Inflammatory macrophage (primary cell): Measurements from ENCODE around the gene BTF3L4.
A peak's percentile ranks its signal among the peaks of the same experiment; 100 is the strongest.
"Not testable (repeated sequence)": the region's sequence is repeated elsewhere in the genome, so short reads cannot be mapped to it uniquely, and the experiment has no call there.

ENCODE experiments used
- DNase-seq, 2 donors: peaks; one replicate each; pipeline ENCODE4 v3.0.0-alpha.2; 2020 to 2022
- total RNA-seq, 18 experiments: gene quantifications; one replicate each; lab custom pipeline; 2026; ENCODE audit warnings: mixed read lengths in 6 of 18, inconsistent platforms in 2 of 18; lab: John Stamatoyannopoulos, UW

BTF3L4 gene
- total RNA-seq = 19.8 to 84.8 (median 50.5) reads per million in 18 experiments

DNA sequence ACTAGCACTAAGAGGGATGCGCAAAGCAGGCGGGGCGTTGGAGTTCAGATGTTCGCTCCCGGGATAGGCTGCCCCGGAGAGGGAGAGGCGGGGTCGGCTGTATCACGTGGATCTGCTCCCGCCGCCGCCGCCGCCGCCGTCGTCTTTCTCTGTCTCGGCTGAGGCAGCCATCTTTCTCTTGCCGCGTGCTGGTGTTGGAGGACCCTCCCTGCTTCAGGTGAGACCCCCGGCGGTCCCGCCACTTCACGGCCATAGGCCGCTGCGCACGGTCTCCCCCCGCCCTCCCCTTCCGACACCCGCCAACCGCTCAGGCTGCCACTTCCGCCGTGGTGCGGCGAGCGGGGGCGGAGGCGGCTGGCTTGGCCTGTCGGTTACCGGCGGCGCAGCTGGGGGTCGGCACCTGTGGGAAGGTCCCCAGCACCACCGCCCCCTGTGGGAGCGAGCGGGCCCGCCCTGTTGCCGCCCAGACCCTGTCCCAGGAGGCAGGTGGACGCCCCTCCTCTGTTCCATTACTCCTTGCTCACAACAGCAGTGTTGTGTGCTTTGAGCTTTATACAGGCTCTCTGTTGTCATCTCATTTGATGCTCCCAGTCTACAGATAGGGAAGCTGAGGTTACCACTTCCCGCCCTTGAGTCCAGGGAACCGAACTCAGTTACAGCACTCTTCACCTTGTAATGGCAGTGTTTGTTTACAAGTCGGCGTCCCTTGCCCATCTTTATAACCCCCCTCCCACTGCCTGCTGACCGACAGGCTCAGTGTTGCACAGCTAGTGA lies at the start of gene BTF3L4:
BTF3L4 (plus strand) TSS at position 133 of the 774 bp plus-strand sequence. CDS start 3,553 bp downstream, outside the sequence.
- DNase-seq = peak; percentile 89 to 93

DNA sequence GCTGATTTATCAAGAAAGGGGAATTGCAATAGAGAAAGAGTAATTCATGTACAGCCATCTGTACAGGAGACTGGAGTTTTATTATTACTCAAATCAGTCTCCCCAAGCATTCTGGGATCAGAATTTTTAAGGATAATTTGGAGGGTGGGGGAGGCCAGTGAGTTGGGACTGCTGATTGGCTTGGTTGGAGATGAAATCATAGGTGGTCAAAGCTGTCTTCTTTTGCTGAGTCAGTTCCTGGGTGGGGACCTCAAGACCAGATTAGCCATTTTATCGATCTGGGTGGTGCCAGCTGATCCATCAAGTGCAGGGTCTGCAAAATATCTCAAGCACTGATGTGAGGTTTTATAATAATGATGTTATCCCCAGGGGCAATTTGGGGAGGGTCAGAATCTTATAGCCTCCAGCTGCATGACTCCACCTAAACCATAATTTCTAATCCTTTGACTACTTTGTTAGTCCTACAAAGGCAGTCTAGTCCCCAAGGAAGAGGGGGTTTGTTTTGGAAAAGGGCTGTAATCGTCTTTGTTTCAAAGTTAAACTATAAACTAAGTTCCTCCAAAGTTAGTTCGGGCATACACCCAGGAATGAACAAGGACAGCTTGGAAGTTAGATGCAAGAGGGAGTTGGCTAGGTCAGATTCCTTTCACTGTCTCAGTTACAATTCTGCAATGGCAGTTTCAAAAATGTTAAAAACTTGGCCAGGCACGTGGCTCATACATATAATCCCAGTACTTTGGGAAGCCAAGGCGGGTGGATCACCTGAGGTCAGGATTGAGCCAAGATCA lies 48.7 kb upstream of the BTF3L4 start:
- no peak for DNase-seq

DNA sequence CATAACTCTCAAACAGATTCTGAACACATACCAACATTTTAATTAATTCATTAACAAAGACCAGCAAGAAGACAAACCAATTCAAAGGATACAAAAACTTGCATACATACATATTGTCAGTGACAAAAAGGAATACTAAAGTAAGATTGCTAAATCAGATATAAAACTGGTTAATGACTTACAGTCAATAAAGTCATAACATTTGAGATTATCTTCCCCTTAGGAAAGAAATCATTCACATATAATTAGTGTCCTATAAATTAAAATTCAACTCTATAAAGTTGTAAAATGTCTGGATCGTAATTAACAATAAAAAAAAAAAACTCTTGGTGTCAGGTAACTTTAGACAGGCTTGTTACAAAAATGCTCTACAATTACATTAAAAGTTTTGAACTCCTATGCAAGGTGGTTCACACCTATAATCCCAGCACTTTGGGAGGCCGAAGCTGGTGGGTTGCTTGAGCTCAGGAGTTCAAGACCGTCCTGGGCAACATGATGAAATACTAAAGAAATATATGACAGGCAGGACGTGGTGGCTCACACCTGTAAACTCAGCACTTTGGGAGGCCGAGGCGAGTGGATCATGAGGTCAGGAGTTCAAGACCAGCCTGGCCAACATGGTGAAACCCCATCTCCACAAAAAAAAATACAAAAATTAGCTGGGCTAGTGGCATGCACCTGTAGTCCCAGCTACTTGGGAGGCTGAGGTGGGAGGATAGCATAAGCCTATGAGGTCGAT lies 47.9 kb upstream of the BTF3L4 start:
- no peak for DNase-seq

DNA sequence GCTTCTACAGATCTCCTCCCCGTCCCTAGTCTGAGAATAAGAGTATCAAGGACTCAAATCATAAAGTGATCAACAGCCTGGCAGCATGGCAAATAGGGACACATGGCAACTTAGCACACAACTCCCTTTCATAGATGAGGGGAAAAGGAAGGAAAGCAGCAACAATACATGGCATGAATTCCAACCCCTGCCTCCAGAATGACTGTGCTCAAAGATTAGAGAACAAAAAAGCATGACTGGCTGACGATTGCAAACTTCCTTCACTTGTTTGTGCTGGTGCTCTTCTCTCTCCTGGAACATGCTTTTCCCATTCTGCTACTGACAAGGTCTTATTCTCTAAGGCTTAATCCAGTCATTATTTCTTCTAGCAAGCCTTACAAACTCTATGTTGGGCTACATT lies 34.0 kb upstream of the BTF3L4 start:
- no peak for DNase-seq

DNA sequence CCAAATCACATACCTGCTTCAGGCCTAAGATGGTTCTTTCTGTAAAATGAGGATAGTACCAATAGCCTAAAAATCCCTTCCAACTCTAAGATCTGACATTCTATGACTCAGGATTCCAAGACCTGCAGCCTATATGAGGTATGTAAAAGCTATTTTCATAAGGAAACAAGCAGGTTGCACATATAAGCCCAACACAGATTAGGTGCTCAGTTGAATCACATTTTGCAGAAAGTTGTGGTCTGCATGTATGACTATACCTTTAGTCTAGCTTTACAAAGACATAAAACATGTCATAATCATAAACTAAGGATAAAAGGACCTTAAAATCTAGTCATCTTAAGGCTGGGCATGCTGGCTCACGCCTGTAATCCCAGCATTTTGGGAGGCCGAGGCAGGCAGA lies 29.8 kb upstream of the BTF3L4 start:
- DNase-seq = no peak

DNA sequence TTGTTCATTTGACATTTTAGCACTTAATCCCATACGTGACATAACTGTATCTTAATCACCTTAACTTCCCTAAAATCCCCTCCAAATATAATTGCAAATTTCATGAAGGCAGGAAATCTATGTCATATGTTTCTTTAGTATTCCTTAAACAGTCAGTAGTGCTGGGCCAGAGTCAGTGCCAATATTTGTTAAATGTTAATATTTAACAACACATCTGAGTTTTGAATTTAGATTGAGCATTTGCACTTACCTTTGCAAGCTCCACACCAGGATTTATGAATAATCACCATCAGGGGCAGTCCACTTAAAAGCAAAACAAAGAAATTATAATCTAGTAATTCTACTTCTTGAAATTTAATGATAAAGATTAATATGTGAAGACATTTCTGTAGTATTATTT lies 27.8 kb upstream of the BTF3L4 start:
- DNase-seq = peak in 1 of 2 donors; percentile 13

DNA sequence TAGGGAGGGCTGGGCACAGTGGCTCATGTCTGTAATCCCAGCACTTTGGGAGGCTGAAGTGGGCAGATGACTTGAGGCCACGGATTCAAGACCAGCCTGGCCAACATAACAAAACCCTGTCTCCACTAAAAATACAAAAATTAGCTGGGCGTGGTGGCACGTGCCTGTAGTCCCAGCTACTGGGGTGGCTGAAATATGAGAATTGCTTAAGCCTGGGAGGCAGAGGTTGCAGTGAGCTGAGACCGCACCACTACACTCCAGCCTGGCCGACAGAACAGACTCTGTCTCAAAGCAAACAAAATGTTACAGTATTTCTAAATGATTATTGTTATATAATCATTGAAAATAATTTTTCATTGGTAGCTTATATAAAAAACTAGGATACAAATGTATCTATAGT lies 27.3 kb upstream of the BTF3L4 start:
- DNase-seq = not testable (repeated sequence)

DNA sequence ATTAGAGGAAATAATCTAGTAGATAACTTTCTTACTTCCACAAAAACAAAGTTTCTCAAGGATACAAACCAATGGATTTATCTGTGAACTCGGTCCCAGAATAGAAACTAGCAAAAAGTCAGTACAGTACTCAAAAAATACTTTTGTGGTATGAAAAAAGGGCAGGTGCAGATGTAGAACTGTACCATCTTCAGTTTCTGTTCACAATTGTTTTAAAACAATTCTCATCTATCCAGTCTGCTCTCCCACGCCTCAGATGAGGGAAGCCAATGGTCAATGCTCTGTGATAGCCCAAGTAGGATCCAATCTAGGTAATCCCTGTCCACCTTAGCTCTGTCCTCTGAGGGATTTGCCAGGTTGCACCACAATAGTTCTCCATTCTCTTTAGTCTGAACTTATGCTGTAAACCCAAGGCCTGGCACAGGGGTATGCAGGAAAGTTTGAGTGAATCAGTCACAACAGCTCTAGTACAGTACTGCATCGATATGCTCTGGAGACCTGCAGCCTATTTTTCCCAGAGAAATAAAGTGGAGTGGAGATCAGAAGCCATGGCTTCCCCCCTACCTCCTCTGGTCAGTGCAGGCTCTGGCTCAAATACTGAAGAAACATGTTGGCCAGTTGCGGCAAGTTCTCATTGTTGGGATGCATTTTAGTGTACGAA lies 23.8 kb upstream of the BTF3L4 start:
- no peak for DNase-seq

DNA sequence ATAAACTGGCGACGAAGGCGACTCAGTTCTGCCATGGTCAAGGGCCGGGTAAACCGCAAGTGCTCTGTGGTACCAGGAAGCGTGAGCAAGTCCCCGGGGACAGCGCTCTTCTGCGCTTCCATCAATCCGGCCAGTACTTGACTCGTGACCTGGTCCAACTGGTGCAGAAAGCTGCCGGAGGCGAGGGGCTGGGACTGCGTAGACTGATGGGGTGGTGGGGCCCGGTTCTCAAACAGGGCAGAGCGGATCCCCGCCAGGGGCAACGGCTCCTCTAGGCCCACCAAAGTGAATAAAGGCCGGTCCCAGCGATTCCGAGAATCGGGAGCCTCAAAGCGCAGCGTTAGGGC lies 23.3 kb upstream of the BTF3L4 start:
- DNase-seq = peak; percentile 8 to 24

DNA sequence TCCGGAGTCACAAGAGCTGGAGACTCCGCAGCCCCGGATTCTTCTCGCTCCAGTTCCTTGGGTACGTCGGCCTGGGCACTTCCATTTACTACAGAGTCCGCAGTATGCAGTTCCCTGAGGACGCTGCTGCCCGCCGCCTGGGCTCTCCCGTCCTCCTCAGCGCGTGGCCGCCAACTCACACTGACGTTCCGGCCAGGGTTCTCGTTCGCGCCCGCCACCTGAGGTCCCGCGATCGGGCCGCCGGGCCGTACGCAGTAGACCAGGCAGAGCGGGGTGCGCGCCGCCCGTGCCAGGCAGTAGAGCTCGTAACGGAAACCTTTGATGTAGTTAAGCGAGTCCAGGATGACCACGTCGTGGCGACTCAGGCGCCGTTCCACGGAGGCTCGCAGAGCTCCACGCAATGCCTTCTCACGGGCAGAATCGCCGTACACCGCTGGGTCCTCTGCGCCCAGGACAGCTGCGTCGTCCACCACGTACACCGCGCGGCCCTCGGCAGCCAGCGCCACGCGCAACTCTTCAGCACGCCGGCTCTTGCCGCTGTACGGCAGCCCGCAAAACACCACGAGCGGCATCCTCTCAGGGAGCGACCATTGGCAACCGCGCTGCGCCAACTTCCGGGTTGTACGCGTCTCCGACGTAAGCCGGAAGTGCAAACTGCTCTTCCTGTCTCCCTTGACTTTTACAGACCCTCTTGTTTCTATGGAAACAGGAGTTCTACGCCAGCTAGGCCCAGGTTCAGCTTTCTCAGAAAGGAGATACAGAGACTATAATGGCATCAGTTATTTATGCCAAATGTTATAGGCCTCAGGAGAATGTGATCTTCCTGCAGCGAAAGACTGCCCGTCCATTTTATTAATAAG lies 22.7 kb upstream of the BTF3L4 start, which contains the start of gene KTI12:
KTI12 (minus strand) TSS at position 621 of the 860 bp plus-strand sequence; CDS start at position 572, 49 bp downstream.
- DNase-seq = peak; percentile 86 to 92

DNA sequence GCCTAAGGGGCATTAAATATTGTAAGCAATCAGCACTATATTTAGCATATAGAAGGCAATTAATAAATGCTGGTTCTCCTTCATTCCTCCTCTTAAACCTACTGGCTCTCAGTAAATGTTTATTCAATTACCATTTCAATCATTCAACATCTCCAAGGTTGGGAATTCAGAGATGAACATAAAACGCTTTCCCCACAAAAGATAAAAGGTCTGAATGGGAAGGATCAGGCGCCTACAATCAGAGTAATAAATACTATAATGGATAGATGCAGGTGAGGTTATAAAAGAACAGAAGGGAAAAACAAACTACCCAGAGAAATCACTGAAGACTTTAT lies 22.1 kb upstream of the BTF3L4 start:
- DNase-seq = no peak

DNA sequence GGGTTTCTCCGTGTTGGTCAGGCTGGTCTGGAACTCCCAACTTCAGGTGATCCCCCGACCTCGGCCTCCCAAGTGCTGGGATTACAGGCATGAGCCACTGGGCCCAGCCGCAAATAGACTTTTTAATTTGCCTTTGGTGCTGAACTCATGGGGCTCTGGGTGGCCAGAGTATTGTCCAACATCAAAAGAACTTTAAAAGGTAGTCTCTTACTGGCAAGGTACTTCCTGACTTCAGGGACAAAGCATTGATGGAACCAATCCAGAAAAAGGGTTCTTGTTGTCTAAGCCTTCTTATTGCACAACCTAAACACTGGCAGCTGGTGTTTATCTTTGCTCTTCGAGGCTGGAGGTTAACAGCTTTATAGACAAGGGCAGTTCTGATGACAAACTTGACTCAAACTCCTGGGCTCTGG lies 18.7 kb upstream of the BTF3L4 start:
- DNase-seq = no peak

DNA sequence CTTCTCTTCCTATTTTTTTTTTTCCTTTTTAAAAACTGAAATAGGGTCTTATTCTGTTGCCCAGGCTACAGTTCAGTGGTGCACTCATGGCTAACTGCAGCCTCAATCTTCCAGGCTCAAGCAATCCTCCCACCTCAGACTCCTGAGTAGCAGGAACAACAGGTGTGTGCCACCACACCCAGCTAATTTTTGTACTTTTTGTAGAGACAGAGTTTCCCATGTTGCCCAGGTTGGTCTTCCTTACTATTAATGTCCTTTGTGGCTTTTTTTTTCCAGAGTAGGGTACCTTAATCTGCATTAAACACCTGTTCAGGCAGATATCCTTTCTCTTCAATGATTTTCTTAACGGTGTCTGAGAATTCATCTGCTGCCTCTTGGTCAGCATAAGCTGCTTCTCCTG lies 18.2 kb upstream of the BTF3L4 start:
- no peak for DNase-seq

DNA sequence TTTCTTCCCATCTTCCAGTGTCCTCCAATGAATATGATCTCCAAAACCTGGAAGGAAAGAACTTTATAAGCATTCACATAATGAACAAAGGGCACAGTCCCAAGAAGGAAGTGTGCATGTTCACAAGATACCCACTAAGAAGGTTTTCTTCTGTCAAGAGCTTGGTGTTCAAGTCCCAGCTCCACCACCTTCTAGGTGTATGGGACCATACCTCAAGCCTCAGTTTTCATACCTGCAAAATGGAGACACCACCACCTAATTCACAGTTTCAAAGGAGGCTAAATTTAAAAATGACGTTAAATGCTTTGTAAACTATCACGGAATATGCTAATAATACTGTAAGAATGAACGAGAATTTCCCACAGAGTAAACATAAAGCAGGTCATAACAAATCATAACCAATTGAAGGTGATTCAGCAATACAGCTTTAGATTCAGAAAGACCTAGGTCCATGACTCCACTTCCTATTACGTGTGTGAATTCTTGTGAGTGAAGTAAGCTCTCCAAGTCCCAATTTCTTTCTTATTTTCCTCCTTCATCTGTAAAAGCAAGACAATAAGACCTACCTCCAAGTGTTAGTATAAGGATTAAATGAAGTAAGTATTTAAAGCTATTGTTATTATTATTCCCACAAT lies 14.4 kb upstream of the BTF3L4 start:
- no peak for DNase-seq

DNA sequence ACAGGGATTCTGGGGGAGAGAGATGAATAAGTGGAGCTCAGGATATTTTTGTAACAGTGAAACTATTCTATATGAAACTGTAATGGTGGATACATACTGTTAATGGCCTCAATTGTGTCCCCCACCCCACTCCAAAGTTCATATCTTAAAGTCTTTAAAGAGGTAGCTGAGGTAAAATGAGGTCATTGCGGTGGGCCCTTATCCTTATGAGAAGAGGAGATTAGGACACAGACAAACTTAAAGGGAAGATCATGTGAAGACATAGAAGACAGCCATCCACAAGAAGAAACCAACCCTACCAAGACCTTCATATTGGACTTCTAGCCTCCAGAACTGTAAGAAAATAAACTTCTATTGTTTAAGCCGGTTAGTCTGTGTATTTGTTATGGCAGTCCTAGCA lies 10.9 kb upstream of the BTF3L4 start:
- no peak for DNase-seq

DNA sequence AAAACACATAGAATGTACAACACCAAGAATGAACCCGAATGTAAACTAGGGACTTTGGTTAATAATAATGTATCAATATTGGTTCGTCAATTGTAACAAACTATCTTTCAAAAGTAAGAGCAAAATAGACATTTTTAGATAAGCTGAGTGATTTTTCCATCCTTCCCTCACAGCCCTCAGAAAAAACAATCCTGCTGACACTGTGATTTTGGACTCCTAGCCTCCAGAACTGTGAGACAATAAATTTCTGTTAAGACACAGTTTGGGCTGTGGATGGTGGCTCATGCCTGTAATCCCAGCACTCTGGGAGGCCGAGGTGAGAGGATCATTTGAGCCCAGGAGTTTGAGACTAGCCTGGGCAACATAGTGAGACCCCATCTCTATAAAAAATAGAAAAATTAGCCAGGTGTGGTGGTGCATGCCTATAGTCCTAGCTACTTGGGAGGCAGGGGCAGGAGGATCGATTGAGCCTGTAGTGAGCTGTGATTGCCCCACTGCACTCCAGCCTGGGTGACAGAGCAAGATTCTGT lies 10.4 kb upstream of the BTF3L4 start:
- not testable (repeated sequence) for DNase-seq

DNA sequence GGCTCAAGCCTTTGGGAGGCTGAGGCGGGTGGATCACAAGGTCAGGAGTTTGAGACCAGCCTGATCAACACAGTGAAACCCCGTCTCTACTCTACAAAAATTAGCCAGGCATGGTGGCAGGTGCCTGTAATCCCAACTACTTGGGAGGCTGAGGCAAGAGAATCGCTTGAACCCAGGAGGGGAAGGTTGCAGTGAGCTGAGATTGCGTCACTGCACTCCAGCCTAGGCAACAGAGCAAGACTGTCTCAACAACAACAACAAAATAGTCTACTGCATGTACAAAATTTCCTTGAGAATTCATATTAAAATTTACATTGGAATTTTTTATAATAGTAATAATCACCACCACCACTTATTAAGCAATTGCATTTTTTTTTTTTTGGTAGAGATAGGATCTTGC lies 6.8 kb upstream of the BTF3L4 start:
- not testable (repeated sequence) for DNase-seq

DNA sequence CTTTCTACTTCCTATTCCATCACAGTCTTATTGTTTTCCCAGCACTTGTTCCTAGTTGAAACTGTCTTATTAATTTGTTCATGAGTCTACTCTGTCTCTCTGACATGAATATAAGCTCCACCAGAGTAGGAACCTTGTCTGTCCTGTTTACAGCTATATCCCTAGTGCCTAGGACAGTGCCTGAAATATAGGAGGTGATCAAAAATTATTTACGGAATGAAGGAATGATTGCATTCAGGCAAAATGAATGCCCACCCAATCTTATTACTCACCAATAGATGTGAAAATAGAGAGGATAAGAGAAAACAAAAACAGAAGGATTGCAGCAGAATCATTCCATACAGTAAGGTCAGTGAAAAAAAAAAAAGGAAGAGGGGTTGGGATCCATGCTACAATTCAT lies 2.2 kb upstream of the BTF3L4 start:
- no peak for DNase-seq

DNA sequence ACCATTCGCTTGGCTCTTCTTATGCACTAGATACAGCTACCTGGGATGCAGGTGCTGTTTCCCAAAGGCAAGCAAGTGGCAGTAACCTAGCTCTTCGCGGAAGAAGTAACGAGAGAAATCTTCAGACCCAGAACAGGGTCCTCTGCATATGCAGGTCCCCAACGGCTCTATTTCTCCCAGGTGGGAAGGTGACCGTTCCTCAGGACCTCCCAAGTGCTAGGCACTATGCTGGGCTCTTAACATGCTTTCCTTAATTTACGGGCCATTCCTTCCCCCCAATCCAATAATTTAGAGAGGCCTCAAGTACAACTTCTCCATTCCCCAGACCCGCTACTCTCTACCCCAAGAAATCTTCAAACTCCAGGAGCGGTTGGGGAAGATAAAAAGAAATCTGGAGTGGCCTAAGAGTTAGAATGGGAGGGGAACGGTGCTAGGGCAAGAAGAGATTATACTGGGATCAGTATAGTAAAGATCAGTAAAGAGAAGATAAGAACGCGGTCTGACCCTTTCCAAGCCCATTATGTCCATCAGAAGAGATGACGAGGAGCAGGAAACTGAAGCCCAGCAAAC lies 1.5 kb upstream of the BTF3L4 start:
- DNase-seq = no peak

DNA sequence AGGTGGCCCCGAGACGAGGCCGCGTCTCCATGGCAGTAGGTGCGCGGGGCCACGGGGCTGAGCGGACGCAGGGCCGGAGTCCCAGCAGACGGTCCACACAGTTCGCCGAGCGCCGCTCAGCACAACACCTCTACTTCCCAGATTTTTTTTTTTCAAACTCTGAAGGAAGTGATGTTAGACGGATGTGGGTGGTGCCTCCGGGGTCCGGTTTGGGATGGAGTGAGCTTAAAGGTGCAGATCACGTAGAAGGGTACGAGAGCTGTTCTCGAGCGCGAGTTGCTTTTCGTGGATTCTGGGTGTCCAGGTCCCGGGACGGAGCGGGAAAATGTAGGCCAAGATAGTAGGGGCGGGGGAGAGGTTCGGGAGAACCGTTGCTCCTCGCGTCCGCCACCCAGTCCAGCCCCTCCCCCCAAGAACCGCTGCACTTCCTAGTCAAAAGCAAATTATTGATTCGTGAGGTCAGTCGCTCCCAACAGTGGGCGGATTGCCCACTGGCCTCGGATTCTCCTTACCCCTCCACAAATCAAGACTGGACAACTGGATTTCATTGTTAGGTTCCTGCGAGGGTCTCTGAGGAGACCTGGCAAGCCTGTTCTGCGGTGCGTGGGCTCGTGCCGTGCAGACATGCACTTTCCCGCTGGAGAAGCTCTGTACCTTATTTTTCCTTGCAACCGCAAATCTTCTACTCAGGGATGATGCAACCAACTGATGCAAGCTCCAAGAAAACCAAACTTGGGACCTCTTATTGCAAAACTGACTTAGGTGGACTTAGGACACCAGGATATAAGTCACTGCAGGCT lies 829 bp upstream of the BTF3L4 start, which contains the start of gene TXNDC12:
TXNDC12 (minus strand) TSS at position 126 of the 800 bp plus-strand sequence; CDS start at position 31, 95 bp downstream.
- DNase-seq = peak; percentile 86 to 89
